ENCODE results near the gene PKD2. TPM values are rescaled to one million over a fixed set of nuclear protein-coding genes. Genes with fewer than 3 reads are reported as not detected.

Gene PKD2
- total and polyA plus RNA-seq, 2 donors (not counting 1 experiment from before 2014, with no cell fraction given) = 1.8 to 5.8 TPM

DNA sequence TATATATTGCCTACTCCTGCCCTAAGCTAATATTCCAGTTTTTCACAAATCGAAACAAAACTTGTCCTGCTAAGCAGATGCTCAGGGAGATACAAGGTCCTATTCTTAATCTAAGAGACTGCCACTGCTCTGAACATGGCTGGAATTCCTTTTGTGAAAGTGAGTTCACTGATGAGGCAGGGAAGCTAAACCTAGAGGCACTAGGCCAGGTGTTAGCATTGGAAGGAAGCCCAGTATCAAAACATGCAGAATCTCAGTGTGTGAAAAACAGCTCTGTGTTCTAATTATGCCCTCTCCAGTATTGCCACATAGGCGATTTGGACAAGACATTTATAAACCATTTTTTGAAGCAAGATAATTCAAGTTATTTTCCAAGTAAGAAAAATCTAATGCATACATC lies 103.4 kb downstream of the PKD2 start:
- POLR2A ChIA-PET = no interaction called here
- no peak overlapping the region for H3K4me2 ChIP-seq (replicated peaks; ENCODE audit: low read depth, low read length, poor library complexity, severe bottlenecking)
- CTCF ChIA-PET = no interaction called here
- no peak overlapping the region for H3K4me3 Mint-ChIP-seq
- H3K4me1 ChIP-seq (ENCODE audit: control insufficient read depth in 2 of 2, insufficient read depth in 2 of 2, low read length in 2 of 2) = peaks cover 6% of the 10 kb centered on the region in 2 donors
- H3K9ac ChIP-seq (ENCODE audit: low read length) = no peak overlapping the region
- DNase-seq (no peak), ATAC-seq (ENCODE audit: low read depth) (no peak)
- no peaks in the 10 kb centered on the region for H4K20me1 ChIP-seq (ENCODE audit: control insufficient read depth, insufficient read depth, low read length, poor library complexity, severe bottlenecking)
- no peaks in the 10 kb centered on the region for H3K27me3 ChIP-seq (replicated peaks in 1 of 4; ENCODE audit: control extremely low read depth in 1 of 4, control insufficient read depth in 3 of 4, insufficient read depth in 4 of 4, low read length in 3 of 4)
- intact Hi-C loops (cut with micrococcal nuclease) = no loop called here
- peaks cover 5% of the 10 kb centered on the region for H3K4me1 Mint-ChIP-seq
- H3K9me3 ChIP-seq (ENCODE audit: control extremely low read depth in 1 of 3, control insufficient read depth in 2 of 3, insufficient read depth in 1 of 3, low read length in 2 of 3) = no peaks in the 10 kb centered on the region
- no CpG with 5 or more reads among the region's 2 CpGs for WGBS (ENCODE audit: insufficient coverage)
- no peak overlapping the region for H3K27ac Mint-ChIP-seq
- H2AFZ ChIP-seq (ENCODE audit: insufficient read depth, low read depth, low read length, poor library complexity, severe bottlenecking) = no peak overlapping the region
- no peak overlapping the region for H3K4me3 ChIP-seq (ENCODE audit: control extremely low read depth in 1 of 5, extremely low read depth in 1 of 5, insufficient read depth in 1 of 5, low read depth in 2 of 5, low read length in 4 of 5)
- no peaks in the 10 kb centered on the region for H3K79me2 ChIP-seq (ENCODE audit: control insufficient read depth, insufficient read depth, low read length)
- H3K27me3 Mint-ChIP-seq = no peaks in the 10 kb centered on the region
- TF ChIP-seq CTCF (IDR thresholded peaks at IDR 0.05) (no peak), EZH2 (IDR thresholded peaks at IDR 0.05; ENCODE audit: borderline replicate concordance, insufficient read depth, low read depth, low read length, poor library complexity, severe bottlenecking) (no peak)
- H3K9me3 Mint-ChIP-seq (ENCODE audit: insufficient read depth) = no peaks in the 10 kb centered on the region
- no peaks in the 10 kb centered on the region for H3K36me3 ChIP-seq (replicated peaks in 1 of 2; ENCODE audit: control extremely low read depth in 1 of 2, control insufficient read depth in 1 of 2, extremely low read depth in 1 of 2, insufficient read depth in 2 of 2, low read length in 1 of 2)
- no peak overlapping the region for H3K27ac ChIP-seq (ENCODE audit: low read length in 2 of 2)

GRCh38 chr4:88112856-88113255 lies 105.4 kb downstream of the PKD2 start:
- WGBS (ENCODE audit: insufficient coverage) = 100% methylated on average over 3 of the region's 5 CpGs
- no peak overlapping the region for H3K4me2 ChIP-seq (replicated peaks; ENCODE audit: low read depth, low read length, poor library complexity, severe bottlenecking)

More at GRCh38 chr4:88112856-88113255, 105.4 kb downstream of the PKD2 start:
- CTCF ChIA-PET = interaction anchor here (1.1 kb wide), 1 partner anchor 99 kb away, joined by 3 read pairs; no protein-coding TSS in a partner anchor
- Mint-ChIP-seq H3K9me3 (ENCODE audit: insufficient read depth) (no peaks in the 10 kb centered on the region), H3K4me1 (peaks cover 5% of the 10 kb centered on the region), H3K27me3 (no peaks in the 10 kb centered on the region), H3K4me3 (no peak overlapping the region), H3K27ac (no peak overlapping the region)
- Histone ChIP-seq H2AFZ (ENCODE audit: insufficient read depth, low read depth, low read length, poor library complexity, severe bottlenecking) (no peak overlapping the region), H4K20me1 (ENCODE audit: control insufficient read depth, insufficient read depth, low read length, poor library complexity, severe bottlenecking) (no peaks in the 10 kb centered on the region), H3K9me3 (ENCODE audit: control extremely low read depth in 1 of 3, control insufficient read depth in 2 of 3, insufficient read depth in 1 of 3, low read length in 2 of 3) (no peaks in the 10 kb centered on the region), H3K4me1 (ENCODE audit: control insufficient read depth in 2 of 2, insufficient read depth in 2 of 2, low read length in 2 of 2) (peaks cover 6 to 7% of the 10 kb centered on the region in 2 donors), H3K36me3 (replicated peaks in 1 of 2; ENCODE audit: control extremely low read depth in 1 of 2, control insufficient read depth in 1 of 2, extremely low read depth in 1 of 2, insufficient read depth in 2 of 2, low read length in 1 of 2) (no peaks in the 10 kb centered on the region), H3K79me2 (ENCODE audit: control insufficient read depth, insufficient read depth, low read length) (no peaks in the 10 kb centered on the region), H3K4me3 (ENCODE audit: control extremely low read depth in 1 of 5, extremely low read depth in 1 of 5, insufficient read depth in 1 of 5, low read depth in 2 of 5, low read length in 4 of 5) (no peak overlapping the region), H3K27me3 (replicated peaks in 1 of 4; ENCODE audit: control extremely low read depth in 1 of 4, control insufficient read depth in 3 of 4, insufficient read depth in 4 of 4, low read length in 3 of 4) (no peaks in the 10 kb centered on the region), H3K27ac (ENCODE audit: low read length in 2 of 2) (no peak overlapping the region), H3K9ac (ENCODE audit: low read length) (no peak overlapping the region)
- DNase-seq (no peak), ATAC-seq (ENCODE audit: low read depth) (no peak)
- POLR2A ChIA-PET = no interaction called here
- intact Hi-C loops (cut with micrococcal nuclease) = no loop called here
- TF ChIP-seq EZH2 (IDR thresholded peaks at IDR 0.05; ENCODE audit: borderline replicate concordance, insufficient read depth, low read depth, low read length, poor library complexity, severe bottlenecking) (no peak), CTCF (IDR thresholded peaks at IDR 0.05) (no peak)
